SK-N-SH (cell line): ENCODE measurements around the gene FAM117B. TPM values are rescaled to one million over a fixed set of nuclear protein-coding genes. Genes with fewer than 3 reads are reported as not detected.

Experiments used
- CTCF ChIA-PET: fragments of 300-600, 350-600 bp; formaldehyde crosslinking; extraction: SDS; loops from one replicate; lab custom pipeline; 2021; lab: Yijun Ruan, JAX
- POLR2A ChIA-PET: fragments of 350-600 bp; sonication (Branson Sonifier 250); formaldehyde crosslinking; extraction: SDS; loops from one replicate; lab custom pipeline; 2020; ENCODE audit warnings: antibody characterized with exemption, inconsistent platforms; lab: Yijun Ruan, JAX
- DNase-seq: peaks from one replicate; pipeline ENCODE4 v3.0.0; 2012
- H2AFZ ChIP-seq: fragments of 200-600 bp; sonication (generic); 2 replicates; pipeline ENCODE4 v1.8.1; 2016; ENCODE audit warnings: antibody characterized with exemption, mild to moderate bottlenecking, low read depth
- H3F3A ChIP-seq: fragments of 200-600 bp; sonication (generic); replicated peaks from 2 replicates; pipeline ENCODE3; 2016; ENCODE audit warnings: antibody characterized with exemption, mild to moderate bottlenecking; ENCODE audit not compliant: insufficient read depth
- H3K27ac ChIP-seq, 2 experiments: fragments of 200-500 bp in 1 of 2; fragments of 200-600 bp in 1 of 2; sonication (Bioruptor generic) in 1 of 2; sonication (generic), shearing (Covaris generic) in 1 of 2; 2 replicates each; pipeline versions ENCODE4 v1.5.1 to v1.6.1; 2014 to 2016; ENCODE audit warnings: low read depth in 2 of 2, inconsistent platforms in 1 of 2, low read length in 1 of 2, mild to moderate bottlenecking in 1 of 2, mixed read lengths in 1 of 2
- H3K27me3 ChIP-seq: fragments of 200-600 bp; sonication (generic), shearing (Covaris generic); 2 replicates; pipeline ENCODE4 v1.6.1; 2016; ENCODE audit warnings: mixed run types; ENCODE audit not compliant: insufficient read depth
- H3K36me3 ChIP-seq, 2 experiments: fragments of 200-500 bp in 1 of 2; fragments of 200-600 bp in 1 of 2; sonication (Bioruptor generic) in 1 of 2; sonication (generic) in 1 of 2; replicated peaks in 1 of 2; 2 replicates each; pipeline versions ENCODE3 to v1.5.1; 2014 to 2016; ENCODE audit warnings: low read length in 1 of 2, mild to moderate bottlenecking in 1 of 2; ENCODE audit not compliant: insufficient read depth in 2 of 2, control insufficient read depth in 1 of 2
- H3K4me1 ChIP-seq, 2 experiments: fragments of 200-500 bp in 1 of 2; fragments of 200-600 bp in 1 of 2; sonication (Bioruptor generic) in 1 of 2; sonication (generic), shearing (Covaris generic) in 1 of 2; 2 replicates each; pipeline versions ENCODE4 v1.5.1 to v1.6.1; 2014 to 2016; ENCODE audit warnings: low read depth in 1 of 2, low read length in 1 of 2, mixed run types in 1 of 2; ENCODE audit not compliant: insufficient read depth in 2 of 2, control insufficient read depth in 1 of 2
- H3K4me2 ChIP-seq: fragments of 200-600 bp; sonication (generic), shearing (Covaris generic); 2 replicates; pipeline ENCODE4 v1.6.1; 2017; ENCODE audit warnings: mixed run types
- H3K4me3 ChIP-seq, 2 experiments: fragments of 200-500 bp in 1 of 2; fragments of 200-600 bp in 1 of 2; sonication (Bioruptor generic) in 1 of 2; sonication (generic), shearing (Covaris generic) in 1 of 2; 2 replicates each; pipeline versions ENCODE4 v1.5.1 to v1.8.1; 2014 to 2016; ENCODE audit warnings: low read depth in 2 of 2, inconsistent platforms in 1 of 2, low read length in 1 of 2, mild to moderate bottlenecking in 1 of 2, mixed read lengths in 1 of 2, moderate library complexity in 1 of 2
- H3K79me2 ChIP-seq: fragments of 200-600 bp; sonication (generic); 2 replicates; pipeline ENCODE4 v1.8.1; 2017; ENCODE audit warnings: mild to moderate bottlenecking; ENCODE audit not compliant: insufficient read depth
- H3K9ac ChIP-seq: fragments of 200-600 bp; sonication (generic); 2 replicates; pipeline ENCODE4 v1.6.1; 2017; ENCODE audit warnings: mixed run types
- H3K9me2 ChIP-seq: fragments of 200-600 bp; sonication (generic); 2 replicates; pipeline ENCODE4 v1.6.1; 2017; ENCODE audit warnings: mixed run types
- H3K9me3 ChIP-seq: fragments of 200-600 bp; sonication (generic); 2 replicates; pipeline ENCODE4 v1.6.1; 2017; ENCODE audit warnings: mixed run types, mild to moderate bottlenecking, moderate library complexity
- H4K20me1 ChIP-seq: fragments of 200-600 bp; sonication (generic); 2 replicates; pipeline ENCODE4 v1.6.1; 2017; ENCODE audit warnings: mild to moderate bottlenecking, mixed run types; ENCODE audit not compliant: insufficient read depth
- CTCF ChIP-seq: fragments of 200-600 bp; sonication (generic); IDR thresholded peaks from 2 replicates; pipeline ENCODE4 v1.6.1; 2017; ENCODE audit warnings: antibody characterized with exemption, mild to moderate bottlenecking, moderate library complexity
- ELF1 ChIP-seq: IDR thresholded peaks from 2 replicates; pipeline ENCODE4 v1.4.0; 2012
- EP300 ChIP-seq, 2 experiments: IDR thresholded peaks; 2 replicates each; pipeline versions ENCODE4 v1.4.0 to v1.6.1; 2012; ENCODE audit warnings: borderline replicate concordance in 1 of 2, low read depth in 1 of 2, low read length in 1 of 2
- EZH2phosphoT487 ChIP-seq: fragments of 200-600 bp; sonication (generic); IDR thresholded peaks from 2 replicates; pipeline ENCODE4 v1.6.1; 2017; ENCODE audit warnings: low read depth, mixed run types, mild to moderate bottlenecking, antibody characterized with exemption, moderate library complexity, borderline replicate concordance
- FOSL2 ChIP-seq: IDR thresholded peaks from 2 replicates; pipeline ENCODE4 v1.4.0; 2012; ENCODE audit warnings: low read depth, mild to moderate bottlenecking, moderate library complexity, borderline replicate concordance
- FOXJ3 ChIP-seq: sonication (generic); formaldehyde crosslinking; IDR thresholded peaks from 2 replicates; pipeline ENCODE4 v1.5.1; 2020; ENCODE audit warnings: mild to moderate bottlenecking, missing genetic modification reagents
- GABPA ChIP-seq: IDR thresholded peaks from 2 replicates; pipeline ENCODE4 v1.4.0; 2012; ENCODE audit warnings: low read depth, mild to moderate bottlenecking
- IRF3 ChIP-seq: fragments of 150-350 bp; IDR thresholded peaks from 2 replicates; pipeline ENCODE4 v1.6.1; 2016; ENCODE audit warnings: mild to moderate bottlenecking, low read depth, low read length
- JUND ChIP-seq: IDR thresholded peaks from 2 replicates; pipeline ENCODE4 v1.4.0; 2012
- MAX ChIP-seq: IDR thresholded peaks from 2 replicates; pipeline ENCODE4 v1.4.0; 2012; ENCODE audit warnings: low read depth
- RCOR1 ChIP-seq: fragments of 150-350 bp; IDR thresholded peaks from 2 replicates; pipeline ENCODE4 v1.6.1; 2017; ENCODE audit warnings: antibody characterized with exemption, low read length
- REST ChIP-seq: IDR thresholded peaks from 2 replicates; pipeline ENCODE4 v1.6.1; 2012; ENCODE audit warnings: mild to moderate bottlenecking, low read depth, low read length, moderate library complexity
- RFX5 ChIP-seq: IDR thresholded peaks from 2 replicates; pipeline ENCODE4 v1.6.1; 2012; ENCODE audit warnings: mild to moderate bottlenecking, improper control_type of control experiment, low read length
- RXRA ChIP-seq: IDR thresholded peaks from 2 replicates; pipeline ENCODE4 v1.4.0; 2012; ENCODE audit warnings: low read depth, mild to moderate bottlenecking, borderline replicate concordance
- SMC3 ChIP-seq: IDR thresholded peaks from 2 replicates; pipeline ENCODE4 v1.6.1; 2012; ENCODE audit warnings: low read depth, low read length, improper control_type of control experiment
- TAF1 ChIP-seq: IDR thresholded peaks from 2 replicates; pipeline ENCODE4 v1.6.1; 2012; ENCODE audit warnings: low read depth, mild to moderate bottlenecking, low read length, moderate library complexity, borderline replicate concordance
- TCF12 ChIP-seq: IDR thresholded peaks from 2 replicates; pipeline ENCODE4 v1.4.0; 2012
- USF1 ChIP-seq: IDR thresholded peaks from 2 replicates; pipeline ENCODE4 v1.4.0; 2012; ENCODE audit warnings: low read depth, borderline replicate concordance
- YY1 ChIP-seq: IDR thresholded peaks from 2 replicates; pipeline ENCODE4 v1.4.0; 2012; ENCODE audit warnings: low read depth, mild to moderate bottlenecking
- WGBS: methylation state at CpG from one replicate; pipeline ENCODE4 v1.1.6; 2017; ENCODE audit warnings: low lambda C conversion rate; 5-methylcytosine and 5-hydroxymethylcytosine counted together
- polyA plus RNA-seq, 3 experiments: library from polyadenylated mRNA; depleted of rRNA; stranded (reverse); fragments of >200 nt; gene quantifications; 2 replicates each; pipeline ENCODE4 v1.2.3, GENCODE V29; 2012

FAM117B gene
- polyA plus RNA-seq, 1 of the 3 experiments (the other 2 are of a cell fraction) = 0.90 TPM

GRCh38 chr2:202589582-202589949 is 45.2 kb upstream of the FAM117B start:
- Histone ChIP-seq H3K4me2 (no peak overlapping the region), H3K27ac (no peak overlapping the region), H2AFZ (no peak overlapping the region), H3K79me2 (no peaks in the 10 kb centered on the region), H4K20me1 (no peaks in the 10 kb centered on the region), H3K4me1 (peaks cover 0 to 5% of the 10 kb centered on the region in 2 experiments; a peak in 1 of 4 replicates), H3K36me3 (no peaks in the 10 kb centered on the region), H3K4me3 (no peak overlapping the region), H3K27me3 (no peaks in the 10 kb centered on the region), H3K9me2 (no peaks in the 10 kb centered on the region), H3K9ac (no peak overlapping the region), H3K9me3 (no peaks in the 10 kb centered on the region), H3F3A (no peaks in the 10 kb centered on the region)
- DNase-seq = no peak
- TF ChIP-seq REST (no peak), IRF3 (no peak)
- ChIA-PET CTCF (interaction anchor here (0.6 to 3.1 kb wide), 18 partner anchors 10 to 1370 kb away, joined by 3 to 32 read pairs (median 4); partner anchors contain the start of genes FAM117B and ICA1L), POLR2A (no interaction called here)
- 83% methylated on average over 4 of the region's 4 CpGs for WGBS

- 98% methylated on average over 2 of the region's 2 CpGs for WGBS
- H3K4me1 ChIP-seq = peaks cover 0 to 5% of the 10 kb centered on the region in 2 experiments; a peak in 1 of 4 replicates
- H3K9me3 ChIP-seq = no peaks in the 10 kb centered on the region
- no peak overlapping the region for H3K4me2 ChIP-seq
- no peaks in the 10 kb centered on the region for H3K79me2 ChIP-seq
- no peaks in the 10 kb centered on the region for H3K9me2 ChIP-seq
- H3K27ac ChIP-seq = no peak overlapping the region
- H2AFZ ChIP-seq = no peak overlapping the region
- H4K20me1 ChIP-seq = no peaks in the 10 kb centered on the region
- TF ChIP-seq TAF1 (no peak), RXRA (no peak), FOSL2 (no peak), ELF1 (no peak), MAX (no peak), GABPA (no peak), USF1 (no peak), SMC3 (no peak), CTCF (no peak), TCF12 (no peak), EP300 (IDR thresholded peaks at IDR 0.05; ENCODE audit: borderline replicate concordance in 1 of 2, low read depth in 1 of 2, low read length in 1 of 2) (no peak), RCOR1 (no peak), RFX5 (no peak), EZH2phosphoT487 (no peak), JUND (no peak), YY1 (no peak), FOXJ3 (CRISPR knock-in tag) (no peak)
- no peaks in the 10 kb centered on the region for H3K27me3 ChIP-seq
- H3F3A ChIP-seq = no peaks in the 10 kb centered on the region
- H3K36me3 ChIP-seq = no peaks in the 10 kb centered on the region
- ChIA-PET POLR2A (no interaction called here), CTCF (interaction anchor here (2.5 kb wide), 1 partner anchor 279 kb away, joined by 15 read pairs; the partner anchor contains the start of gene ICA1L)
- no peak overlapping the region for H3K9ac ChIP-seq
- H3K4me3 ChIP-seq = no peak overlapping the region
- no peak for DNase-seq
Measured at GRCh38 chr2:202592566-202592965, 42.2 kb upstream of the FAM117B start.
